GM12872 (cell line): ENCODE results near the gene ADAM17.

ENCODE experiments used
- CTCF ChIP-seq: IDR thresholded peaks from 3 replicates; pipeline ENCODE4 v1.5.1; 2011; ENCODE audit warnings: low read depth, mild to moderate bottlenecking, low read length, moderate library complexity; ENCODE audit not compliant: insufficient read depth

Gene ADAM17

DNA sequence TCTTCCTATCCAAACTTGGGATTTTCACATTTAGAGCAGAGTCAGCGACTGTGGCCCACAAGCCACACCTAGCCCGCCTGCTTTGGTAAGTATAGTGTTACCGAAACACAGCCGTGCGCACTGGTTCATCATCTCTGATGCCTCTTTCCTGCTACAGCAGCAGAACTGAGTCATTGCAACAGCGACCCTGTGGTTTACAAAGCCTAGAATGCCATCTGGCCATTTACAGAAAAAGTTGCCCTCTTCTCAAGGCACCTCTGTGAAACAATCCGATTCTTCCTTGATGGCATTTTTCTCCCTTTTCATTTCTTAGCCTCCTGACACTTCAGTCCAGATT lies 92.0 kb downstream of the ADAM17 start:
- no peak for TF ChIP-seq CTCF

- no peak for TF ChIP-seq CTCF
Measured at GRCh38 chr2:9462886-9463697, 92.5 kb downstream of the ADAM17 start.

GRCh38 chr2:9462313-9462712 lies 93.3 kb downstream of the ADAM17 start:
- TF ChIP-seq CTCF = no peak

GRCh38 chr2:9461079-9461478 lies 94.6 kb downstream of the ADAM17 start:
- TF ChIP-seq CTCF = no peak

DNA sequence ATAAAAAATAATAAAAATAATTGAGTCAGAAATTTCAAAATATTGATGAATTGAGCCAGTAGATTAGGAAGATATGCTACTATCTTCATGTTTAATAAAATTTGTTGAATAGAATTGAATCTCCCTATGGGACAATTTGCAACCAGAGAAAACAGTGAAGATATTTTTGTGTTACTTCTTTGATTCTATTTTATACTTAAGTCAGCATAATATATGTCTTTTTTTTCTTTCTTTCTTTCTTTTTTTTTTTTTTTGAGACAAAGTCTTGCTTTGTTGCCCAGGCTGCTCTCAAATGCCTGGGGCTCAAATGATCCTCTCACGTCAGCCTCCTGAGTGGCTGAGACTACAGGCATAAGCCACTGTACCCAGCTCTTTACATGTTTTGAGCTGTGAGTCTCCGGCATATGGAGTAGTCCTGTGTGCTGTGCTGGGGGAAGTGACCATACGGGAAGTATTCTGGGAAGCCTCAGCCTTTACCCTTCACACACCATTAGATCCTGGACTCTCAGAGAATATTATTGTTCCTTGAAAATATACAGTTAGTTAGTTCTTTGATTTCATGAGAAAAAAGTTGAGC lies 95.1 kb downstream of the ADAM17 start:
- TF ChIP-seq CTCF = no peak

DNA sequence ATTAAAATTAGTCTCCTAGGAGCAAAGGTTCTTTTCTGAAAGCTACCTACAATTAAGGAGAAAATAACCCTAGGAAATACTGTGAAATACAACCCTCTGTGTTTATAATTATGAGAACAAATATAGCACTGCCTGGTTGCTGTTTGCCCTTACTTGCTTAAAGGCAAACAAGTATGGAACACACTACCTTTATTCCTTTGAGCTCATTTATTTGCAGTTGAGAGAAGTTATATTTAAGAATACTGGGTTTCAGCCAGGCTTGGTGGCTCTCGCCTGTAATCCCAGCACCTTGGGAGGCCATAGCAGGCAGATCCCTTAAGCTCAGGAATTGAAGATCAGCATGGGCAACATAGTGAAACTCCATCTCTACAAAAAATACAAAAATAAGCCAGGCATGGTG lies 104.4 kb downstream of the ADAM17 start:
- no peak for TF ChIP-seq CTCF

DNA sequence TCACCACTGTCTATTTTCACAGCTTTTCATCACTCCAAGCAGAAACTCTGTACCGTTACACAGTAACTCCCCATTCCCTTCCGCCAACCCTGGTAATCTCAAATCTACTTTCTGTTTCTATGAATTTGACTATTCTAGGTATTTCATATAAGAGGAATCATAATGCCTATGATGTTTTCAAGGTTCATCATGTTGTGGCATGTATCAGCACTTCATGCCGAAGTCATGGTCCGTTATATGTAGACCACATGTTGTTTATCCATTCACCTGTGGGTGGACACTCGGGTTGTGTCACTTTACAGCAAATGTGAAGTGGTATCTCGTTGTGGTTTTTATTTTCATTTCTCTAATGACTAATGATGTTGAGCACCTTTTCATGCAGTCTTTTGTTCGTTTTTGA lies 110.5 kb downstream of the ADAM17 start:
- TF ChIP-seq CTCF = no peak

- no peak for TF ChIP-seq CTCF
Measured at GRCh38 chr2:9443526-9443925, 112.1 kb downstream of the ADAM17 start.
